Right cardiac atrium (tissue), 5 donors: ENCODE results near the gene SAFB. TPM values are rescaled to one million over a fixed set of nuclear protein-coding genes. Genes with fewer than 3 reads are reported as not detected.

ENCODE experiments used
- ATAC-seq, 2 donors: fragments of 200-7000 bp; cut with Tn5 transposase; one replicate each; pipeline versions ENCODE4 v1.8.0 to v1.9.1; 2020; ENCODE audit warnings: moderate library complexity in 2 of 2, mild to moderate bottlenecking in 1 of 2
- DNase-seq, 3 donors: peaks; one replicate each; pipeline ENCODE4 v3.0.0-alpha.2; 2020
- H3K27ac ChIP-seq: one replicate; pipeline ENCODE4 v1.5.1; 2013; ENCODE audit warnings: mild to moderate bottlenecking, low read length, control low read depth, moderate library complexity
- H3K27me3 ChIP-seq: one replicate; pipeline ENCODE4 v1.6.1; 2013; ENCODE audit not compliant: control insufficient read depth, insufficient read depth
- H3K4me1 ChIP-seq: one replicate; pipeline ENCODE4 v1.6.1; 2013; ENCODE audit warnings: low read length; ENCODE audit not compliant: control insufficient read depth, insufficient read depth
- H3K4me3 ChIP-seq: one replicate; pipeline ENCODE4 v1.5.1; 2013; ENCODE audit warnings: low read length, control low read depth
- H3K9me3 ChIP-seq: one replicate; pipeline ENCODE4 v1.6.1; 2013; ENCODE audit warnings: low read length; ENCODE audit not compliant: control insufficient read depth
- WGBS: extraction: QIAGEN DNeasy Blood & Tissue Kit; methylation state at CpG from one replicate; pipeline ENCODE4 v1.1.7; 2013; 5-methylcytosine and 5-hydroxymethylcytosine counted together
- intact Hi-C, 4 donors: fragments of 100-400 bp; cut with DNase I; formaldehyde crosslinking; loops; one replicate each; pipeline versions ENCODE4 v1.11.0 to v1.14.0; 2022 to 2023
- polyA plus RNA-seq: library from polyadenylated mRNA; stranded (reverse); fragments of 200-250 nt; gene quantifications from one replicate; pipeline ENCODE4 v1.2.3, GENCODE V29; 2013
- total RNA-seq, 4 donors: library from RNA; stranded (reverse); fragmentation: NEBNext Ultra II Directional; extraction: Animal tissue kit (Norgen Biotek cat#: 25700); gene quantifications; one replicate each; pipeline ENCODE4 v1.2.1, GENCODE V29; 2021
- donor health status: healthy with polysubstance abuse.
- donor health status: DM: no; HTN: yes; CAD: no.
- donor health status: DM: no; HTN: no; CAD: no.
- donor health status: DM: no; HTN: yes; CAD: no; lungs with severe emphysema.
- donor health status: DM: yes; HTN: yes; CAD: no.

SAFB gene
- total and polyA plus RNA-seq, 5 donors, result 48.4 to 65.0 (median 61.7) TPM

DNA sequence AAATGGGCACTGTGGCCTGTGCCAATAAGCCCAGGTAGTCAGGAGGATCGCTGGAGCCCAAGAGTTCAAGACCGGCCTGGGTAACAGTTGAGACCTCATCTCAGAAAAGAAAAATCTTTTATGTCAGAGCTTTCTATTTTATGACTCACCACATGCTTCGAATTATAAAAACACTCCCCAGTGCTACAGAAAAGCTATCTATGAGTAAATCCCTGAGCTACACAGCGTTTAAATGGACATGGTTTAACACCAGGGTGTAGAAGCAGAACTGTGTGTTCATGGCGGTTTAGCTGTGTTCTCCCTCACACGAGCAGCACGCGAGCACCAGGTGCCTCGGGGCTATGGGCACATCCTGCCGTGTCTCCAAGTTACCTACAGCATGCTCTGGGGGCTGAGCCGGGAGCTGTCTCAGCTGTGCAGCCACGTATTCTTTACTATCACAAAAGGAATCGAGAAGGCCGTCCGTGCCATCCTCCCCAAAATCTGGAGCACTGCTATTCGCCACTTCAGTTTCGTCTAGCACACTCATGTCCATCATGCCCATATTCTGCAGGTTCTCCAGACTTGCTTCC, 7.0 kb upstream of the SAFB start:
- ATAC-seq (no peak), DNase-seq (no peak)
- Histone ChIP-seq H3K4me1 (peaks cover 7% of the 10 kb centered on the region), H3K4me3 (no peak overlapping the region), H3K9me3 (no peaks in the 10 kb centered on the region), H3K27ac (no peak overlapping the region), H3K27me3 (no peaks in the 10 kb centered on the region)
- intact Hi-C loops, result no loop called here
- 95% methylated on average over 17 of the region's 17 CpGs for WGBS

DNA sequence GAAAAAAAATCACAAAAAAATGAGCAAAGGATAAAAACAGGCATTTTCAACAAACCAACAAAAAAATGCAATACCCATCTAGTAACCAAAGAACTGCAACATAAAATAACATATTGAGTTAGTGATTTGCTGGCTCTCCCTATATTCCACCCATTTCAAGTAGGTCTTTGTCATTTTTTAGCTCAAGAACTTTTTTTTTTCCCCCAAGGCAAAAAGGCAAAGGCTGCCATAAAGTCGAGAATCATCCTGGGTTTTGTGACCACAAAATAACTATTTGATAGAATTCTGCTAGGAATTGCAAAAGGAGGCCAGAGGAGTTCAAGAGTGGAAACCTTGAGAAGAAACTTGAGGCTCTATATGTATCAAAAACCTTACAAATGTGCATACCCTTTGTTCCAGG, 5.8 kb upstream of the SAFB start:
- Histone ChIP-seq H3K27ac (no peak overlapping the region), H3K4me3 (no peak overlapping the region), H3K9me3 (no peaks in the 10 kb centered on the region), H3K27me3 (no peaks in the 10 kb centered on the region), H3K4me1 (peaks cover 10% of the 10 kb centered on the region)
- DNase-seq, result no peak
- 82% methylated on average over 1 of the region's 1 CpG for WGBS
- intact Hi-C loops, result no loop called here
- no peak for ATAC-seq

DNA sequence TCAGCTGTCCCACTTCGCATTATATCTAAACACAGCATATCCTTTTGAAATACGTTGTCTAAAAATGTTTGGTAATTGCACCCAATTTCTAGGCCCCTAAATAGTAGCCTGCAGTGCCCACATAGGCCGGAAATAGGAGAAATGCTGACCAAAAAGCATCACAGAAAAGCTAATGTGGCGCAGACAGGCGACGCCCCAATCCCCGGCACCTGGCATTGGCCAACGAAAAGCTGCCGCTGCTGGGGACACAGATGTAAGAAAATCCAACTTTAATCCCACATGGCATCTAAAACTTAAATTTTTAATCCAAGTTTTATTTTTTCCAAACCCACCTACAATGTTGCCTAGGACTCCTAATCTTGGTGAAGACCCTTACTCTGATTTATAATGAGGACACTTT, 4.3 kb upstream of the SAFB start:
- WGBS, result 77% methylated on average over 9 of the region's 9 CpGs
- no peak overlapping the region for H3K4me3 ChIP-seq
- H3K4me1 ChIP-seq, result peaks cover 8% of the 10 kb centered on the region
- intact Hi-C loops, result no loop called here
- ATAC-seq (no peak), DNase-seq (no peak)
- no peak overlapping the region for H3K27ac ChIP-seq
- no peaks in the 10 kb centered on the region for H3K27me3 ChIP-seq
- H3K9me3 ChIP-seq, result no peaks in the 10 kb centered on the region

DNA sequence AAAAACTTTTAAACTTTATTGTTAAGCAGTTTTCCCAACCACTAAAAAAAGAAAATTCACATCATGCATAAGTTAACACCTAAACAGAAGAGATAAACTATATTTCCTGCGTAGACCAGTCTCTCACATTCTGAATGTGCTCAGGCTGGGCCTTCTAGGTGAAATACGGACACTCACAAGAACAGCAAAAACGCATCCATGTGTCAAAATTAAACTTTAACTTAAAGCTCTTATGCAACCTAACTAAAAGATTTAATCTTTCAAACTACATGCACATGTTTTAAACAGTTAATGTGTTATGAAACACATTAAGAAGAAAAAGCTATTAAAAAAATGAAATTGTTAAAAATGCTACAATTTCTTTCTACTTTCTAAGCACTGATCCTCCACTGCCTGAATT, 2.9 kb upstream of the SAFB start:
- Histone ChIP-seq H3K4me1 (peaks cover 11% of the 10 kb centered on the region), H3K9me3 (no peaks in the 10 kb centered on the region), H3K27me3 (no peaks in the 10 kb centered on the region), H3K27ac (no peak overlapping the region), H3K4me3 (no peak overlapping the region)
- 67% methylated on average over 3 of the region's 3 CpGs for WGBS
- DNase-seq (no peak), ATAC-seq (no peak)
- intact Hi-C loops, result no loop called here

DNA sequence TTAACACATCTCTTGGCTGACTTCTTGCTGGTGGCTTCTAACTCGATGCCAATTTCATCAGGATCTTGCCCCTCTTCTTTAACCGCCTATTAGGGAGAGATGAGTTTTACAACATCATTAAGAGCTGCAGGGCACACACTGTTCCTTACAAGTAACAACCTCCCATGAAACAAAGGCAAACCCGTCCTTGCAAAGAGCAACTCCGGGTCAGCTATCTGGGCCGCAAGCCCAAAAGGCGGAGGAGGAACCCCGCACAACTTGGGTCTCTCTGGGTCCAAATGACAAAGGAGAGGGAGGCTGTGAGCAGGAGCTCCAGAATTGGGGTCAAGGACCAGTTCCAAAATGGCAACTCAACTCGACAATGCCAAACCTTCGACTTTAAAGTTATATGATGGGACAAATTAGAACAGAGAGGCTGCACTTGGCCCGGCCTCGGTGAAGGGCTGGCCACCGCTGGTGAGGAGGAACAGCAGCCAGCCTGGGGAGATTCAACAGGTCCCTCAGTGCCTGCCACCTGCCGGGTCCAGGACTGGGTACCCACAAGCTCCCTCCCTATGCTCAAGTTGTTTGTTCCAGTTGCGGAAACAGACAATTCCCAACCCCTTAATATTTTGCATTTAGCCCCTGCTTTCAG, 1.5 kb upstream of the SAFB start:
- Histone ChIP-seq H3K27me3 (no peaks in the 10 kb centered on the region), H3K9me3 (no peaks in the 10 kb centered on the region), H3K4me1 (peaks cover 22% of the 10 kb centered on the region), H3K4me3 (peak overlapping the region; percentile 96), H3K27ac (peak overlapping the region; percentile 97)
- WGBS, result 15% methylated on average over 14 of the region's 14 CpGs
- intact Hi-C loops, result no loop called here
- ATAC-seq (peak in 1 of 2 donors; percentile 1), DNase-seq (peak; percentile 38 to 78 (median 61))

DNA sequence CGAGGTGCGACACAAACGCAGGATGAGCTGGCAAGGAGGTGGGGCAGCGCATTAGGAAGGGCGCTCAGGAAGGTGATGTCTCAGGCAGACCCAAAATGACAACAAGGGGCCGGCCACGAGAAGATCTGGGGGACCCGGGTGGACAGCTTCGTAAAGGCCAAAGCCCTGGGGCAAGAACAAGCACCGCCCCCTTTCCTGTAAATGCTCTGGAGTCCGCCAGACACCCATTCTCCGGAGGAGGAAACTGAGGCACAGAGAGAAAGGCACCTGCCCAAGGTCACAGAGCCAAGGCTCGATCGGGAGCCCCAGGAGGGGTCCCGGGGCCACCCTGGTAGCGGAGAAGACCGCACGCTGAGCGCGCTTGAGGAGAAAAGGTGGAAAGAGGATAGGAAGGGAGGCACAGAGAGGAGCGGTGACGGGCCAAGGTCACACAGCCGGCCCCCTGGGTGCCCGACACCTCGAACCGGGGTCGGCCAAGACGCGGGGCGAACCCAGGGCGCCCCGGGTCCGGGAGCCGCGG, 878 bp upstream of the SAFB start:
- intact Hi-C loops, result no loop called here
- WGBS, result under 1% methylated on average over 35 of the region's 35 CpGs
- no peaks in the 10 kb centered on the region for H3K9me3 ChIP-seq
- H3K27me3 ChIP-seq, result no peaks in the 10 kb centered on the region
- DNase-seq, result peak in 2 of 3 donors; percentile 71 to 72
- ATAC-seq, result peak; percentile 0
- peak overlapping the region; percentile 97 for H3K27ac ChIP-seq
- H3K4me3 ChIP-seq, result peak overlapping the region; percentile 96
- H3K4me1 ChIP-seq, result peaks cover 22% of the 10 kb centered on the region

DNA sequence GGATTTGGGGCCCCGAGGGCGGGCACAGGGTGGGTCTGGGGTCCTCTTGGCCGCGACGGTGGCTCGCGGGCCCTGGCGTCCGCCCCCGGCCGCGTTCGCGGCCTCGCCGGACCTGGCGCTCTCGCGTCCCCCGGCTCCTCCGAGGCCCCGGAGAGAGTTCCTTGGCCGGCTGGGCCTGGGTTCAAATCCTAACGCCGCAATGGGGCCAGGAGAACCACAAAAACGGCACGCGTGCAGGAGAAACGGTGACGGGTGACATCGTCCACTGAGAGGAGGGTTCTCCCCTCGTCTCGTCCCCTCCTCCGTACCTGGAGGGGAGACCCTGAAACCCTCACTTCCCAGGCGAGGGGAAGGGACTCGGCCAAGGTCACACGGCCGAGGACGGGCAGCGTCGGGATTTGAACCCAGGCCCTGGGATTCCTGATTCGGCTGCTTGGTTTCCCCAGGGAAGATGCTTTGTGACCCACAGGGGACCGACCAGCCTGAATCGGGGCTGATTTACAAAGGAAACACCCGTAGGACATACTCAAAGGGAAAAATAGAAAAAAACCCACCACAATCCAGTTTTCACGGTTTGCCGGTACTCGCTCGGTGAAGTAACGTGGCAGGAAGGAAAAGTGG, 624 bp downstream of the SAFB start:
- DNase-seq, result peak in 2 of 3 donors; percentile 17 to 56
- WGBS, result under 1% methylated on average over 50 of the region's 50 CpGs
- intact Hi-C loops, result no loop called here

DNA sequence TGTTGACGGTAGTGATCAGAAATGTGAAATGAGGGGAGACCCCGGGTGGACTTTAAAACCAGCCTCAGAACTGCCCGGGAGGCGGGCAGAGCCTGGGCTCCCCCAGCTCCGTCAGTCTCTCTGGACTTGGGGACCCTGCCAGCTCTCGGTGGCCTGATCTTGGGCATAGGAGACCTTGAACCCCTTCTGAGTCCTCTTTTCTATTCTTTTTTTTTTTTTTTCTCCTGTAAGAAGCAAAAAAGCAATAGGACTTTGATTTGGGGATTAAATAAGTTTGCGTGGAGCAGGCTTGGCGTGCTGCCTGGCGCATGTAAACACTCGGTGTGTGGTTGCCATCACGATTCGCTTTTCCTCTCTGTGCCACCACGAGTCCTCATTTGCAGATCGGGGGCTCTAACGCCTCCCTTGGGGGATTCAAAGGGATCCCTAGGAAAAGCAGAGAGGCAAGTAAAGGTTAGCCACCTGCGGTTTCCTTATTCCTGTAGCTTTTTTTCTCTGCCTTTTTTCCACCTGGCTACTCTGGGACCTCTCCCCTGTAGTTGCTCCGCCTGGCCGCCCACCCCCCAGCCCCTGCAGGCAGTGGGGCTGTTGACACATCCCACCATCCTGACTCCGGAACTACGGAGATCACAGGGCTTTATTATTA, 1.3 kb downstream of the SAFB start:
- DNase-seq, result peak; percentile 38 to 75 (median 68)
- intact Hi-C loops, result no loop called here

More for the DNA sequence above, 624 bp downstream of the SAFB start:
- Histone ChIP-seq H3K27me3 (no peaks in the 10 kb centered on the region), H3K9me3 (no peaks in the 10 kb centered on the region), H3K4me3 (peak overlapping the region; percentile 90), H3K4me1 (peaks cover 24% of the 10 kb centered on the region), H3K27ac (peak overlapping the region; percentile 90)
- ATAC-seq, result peak in 1 of 2 donors; percentile 2

DNA sequence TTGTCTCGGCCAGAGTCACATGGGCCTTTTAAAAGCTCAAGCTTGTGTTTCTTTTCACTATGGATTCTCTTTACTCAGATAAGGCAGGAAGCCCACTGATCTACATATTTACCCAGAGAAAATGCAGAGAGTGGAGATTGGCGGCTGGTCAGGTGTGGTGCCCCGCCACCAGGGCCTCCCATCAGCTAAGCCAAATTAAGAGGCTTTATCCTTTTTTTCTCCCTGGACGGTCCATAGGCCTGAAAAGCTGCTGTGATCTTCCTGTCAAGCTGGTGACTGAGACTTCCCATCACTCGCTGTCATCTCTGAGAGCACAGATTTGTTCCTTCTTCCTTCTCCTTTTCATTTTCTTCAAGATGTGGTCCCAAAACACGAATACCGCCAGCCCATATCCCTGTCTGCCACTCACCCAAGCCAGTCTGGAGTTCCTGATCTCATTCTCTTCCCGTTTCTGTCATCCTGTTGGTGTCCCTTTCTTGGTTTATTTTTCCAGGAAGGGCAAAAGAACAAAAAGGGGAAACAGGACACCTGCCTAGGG, 1.9 kb downstream of the SAFB start:
- no peaks in the 10 kb centered on the region for H3K27me3 ChIP-seq
- H3K4me1 ChIP-seq, result peaks cover 21% of the 10 kb centered on the region
- no peak for ATAC-seq
- WGBS, result 16% methylated on average over 8 of the region's 8 CpGs
- no peak for DNase-seq
- H3K4me3 ChIP-seq, result peak overlapping the region; percentile 90
- no peaks in the 10 kb centered on the region for H3K9me3 ChIP-seq
- intact Hi-C loops, result no loop called here
- no peak overlapping the region for H3K27ac ChIP-seq

More for the DNA sequence above, 1.3 kb downstream of the SAFB start:
- Histone ChIP-seq H3K27me3 (no peaks in the 10 kb centered on the region), H3K27ac (peak overlapping the region; percentile 90), H3K9me3 (no peaks in the 10 kb centered on the region), H3K4me3 (peak overlapping the region; percentile 90), H3K4me1 (peaks cover 21% of the 10 kb centered on the region)
- no peak for ATAC-seq
- WGBS, result 1% methylated on average over 20 of the region's 20 CpGs

DNA sequence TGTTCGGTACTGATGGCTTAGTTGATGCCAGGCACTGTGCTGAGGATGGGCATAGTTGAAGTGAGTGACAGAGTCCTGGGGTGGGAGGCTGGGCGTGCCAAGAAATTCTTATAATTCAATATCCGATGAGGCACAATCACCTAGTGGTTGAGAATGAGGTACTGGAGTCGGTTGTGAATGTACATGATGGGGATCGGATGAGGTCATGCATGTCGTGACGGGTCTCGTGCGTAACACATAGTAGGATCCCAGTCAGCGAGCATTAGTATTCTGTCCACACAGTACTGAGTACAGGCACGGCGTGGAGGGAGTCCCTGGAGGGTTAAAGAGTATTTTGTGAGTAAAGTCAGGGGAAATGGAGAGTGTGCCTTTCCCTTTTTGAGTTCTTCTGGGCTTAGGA, 2.8 kb downstream of the SAFB start:
- H3K27ac ChIP-seq, result no peak overlapping the region
- H3K4me3 ChIP-seq, result no peak overlapping the region
- no peaks in the 10 kb centered on the region for H3K9me3 ChIP-seq
- no peaks in the 10 kb centered on the region for H3K27me3 ChIP-seq
- DNase-seq (no peak), ATAC-seq (no peak)
- intact Hi-C loops, result no loop called here
- 71% methylated on average over 12 of the region's 12 CpGs for WGBS
- peaks cover 21% of the 10 kb centered on the region for H3K4me1 ChIP-seq
